Endothelial cell (in vitro differentiated cells): ENCODE data around the gene SALL3. TPM values are rescaled to one million over a fixed set of nuclear protein-coding genes. Genes with fewer than 3 reads are reported as not detected.
"Not testable (repeated sequence)": the region's sequence is repeated elsewhere in the genome, so short reads cannot be mapped to it uniquely, and the experiment has no call there.

Experiments used
- DNase-seq: peaks from one replicate; pipeline ENCODE4 v3.0.0; 2021; ENCODE audit warnings: low spot score
- H3K27ac Mint-ChIP-seq: one replicate; pipeline ENCODE4 v1.8.0; 2021; ENCODE audit warnings: mixed read lengths, inconsistent platforms; ENCODE audit not compliant: unreplicated experiment
- H3K27me3 Mint-ChIP-seq: one replicate; pipeline ENCODE4 v1.8.0; 2021; ENCODE audit warnings: mild to moderate bottlenecking, moderate library complexity, mixed read lengths, inconsistent platforms; ENCODE audit not compliant: unreplicated experiment
- H3K36me3 Mint-ChIP-seq: one replicate; pipeline ENCODE4 v1.8.0; 2021; ENCODE audit warnings: mild to moderate bottlenecking, low read depth, mixed read lengths, inconsistent platforms; ENCODE audit not compliant: unreplicated experiment
- H3K4me1 Mint-ChIP-seq: one replicate; pipeline ENCODE4 v1.8.0; 2021; ENCODE audit warnings: mild to moderate bottlenecking, mixed read lengths, inconsistent platforms; ENCODE audit not compliant: unreplicated experiment
- H3K4me3 Mint-ChIP-seq: one replicate; pipeline ENCODE4 v1.8.0; 2021; ENCODE audit warnings: mild to moderate bottlenecking, mixed read lengths, inconsistent platforms; ENCODE audit not compliant: unreplicated experiment
- H3K9me3 Mint-ChIP-seq: one replicate; pipeline ENCODE4 v1.8.0; 2021; ENCODE audit warnings: mixed read lengths, inconsistent platforms; ENCODE audit not compliant: unreplicated experiment
- total RNA-seq: library from RNA; stranded (reverse); fragmentation: NEBNext Ultra II Directional; extraction: Animal tissue kit (Norgen Biotek cat#: 25700); gene quantifications from one replicate; pipeline ENCODE4 v1.2.1, GENCODE V29; 2021; ENCODE audit not compliant: unreplicated experiment
- TF ChIP-seq, protein P1 (sequence below): fragments of 200-600 bp; sonication (generic); IDR thresholded peaks from one replicate; pipeline ENCODE4 v1.5.0; 2021; ENCODE audit warnings: antibody characterized with exemption; ENCODE audit not compliant: unreplicated experiment

SALL3 gene
- total RNA-seq, 1 donor from 2014 or later = 2.5 TPM

DNA sequence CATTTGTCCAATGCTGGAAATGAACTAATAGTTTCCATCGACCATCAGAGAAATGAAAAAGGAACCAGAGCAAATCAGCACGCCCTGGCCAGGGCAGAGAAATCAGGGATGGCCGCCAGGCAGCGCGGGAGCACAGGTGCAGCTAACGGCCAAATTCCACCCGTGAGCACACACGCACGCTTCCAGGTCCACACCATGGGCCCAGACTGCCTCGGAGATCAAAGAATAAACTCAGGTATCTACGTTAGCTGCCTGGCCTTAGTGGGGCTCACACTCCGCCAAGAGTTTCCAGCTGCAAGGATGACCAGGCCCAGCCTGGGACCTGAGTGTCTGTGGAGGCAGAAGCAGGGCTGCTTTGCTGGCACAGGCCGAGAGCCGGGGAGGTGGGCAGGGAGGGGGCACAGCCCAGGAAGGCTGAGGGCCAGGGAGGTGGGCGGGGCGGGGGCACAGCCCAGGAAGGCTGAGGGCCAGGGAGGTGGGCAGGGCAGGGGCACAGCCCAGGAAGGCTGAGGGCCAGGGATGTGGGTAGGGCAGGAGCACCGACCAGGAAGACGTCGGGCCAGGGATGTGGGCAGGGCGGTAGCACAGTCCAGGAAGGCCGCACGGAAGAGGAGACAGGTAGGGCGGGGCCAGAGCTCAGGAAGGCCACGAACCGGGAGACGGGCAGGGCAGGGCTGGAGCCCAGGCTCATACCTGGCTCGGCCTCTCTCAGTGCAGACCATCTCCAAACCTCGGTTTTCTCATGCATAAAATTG, 43.2 kb upstream of the SALL3 start:
- H3K4me3 Mint-ChIP-seq = no peak overlapping the region
- peaks cover 53% of the 10 kb centered on the region for H3K9me3 Mint-ChIP-seq
- peaks cover 7% of the 10 kb centered on the region for H3K36me3 Mint-ChIP-seq
- no peaks in the 10 kb centered on the region for H3K4me1 Mint-ChIP-seq
- TF ChIP-seq, protein P1, sequence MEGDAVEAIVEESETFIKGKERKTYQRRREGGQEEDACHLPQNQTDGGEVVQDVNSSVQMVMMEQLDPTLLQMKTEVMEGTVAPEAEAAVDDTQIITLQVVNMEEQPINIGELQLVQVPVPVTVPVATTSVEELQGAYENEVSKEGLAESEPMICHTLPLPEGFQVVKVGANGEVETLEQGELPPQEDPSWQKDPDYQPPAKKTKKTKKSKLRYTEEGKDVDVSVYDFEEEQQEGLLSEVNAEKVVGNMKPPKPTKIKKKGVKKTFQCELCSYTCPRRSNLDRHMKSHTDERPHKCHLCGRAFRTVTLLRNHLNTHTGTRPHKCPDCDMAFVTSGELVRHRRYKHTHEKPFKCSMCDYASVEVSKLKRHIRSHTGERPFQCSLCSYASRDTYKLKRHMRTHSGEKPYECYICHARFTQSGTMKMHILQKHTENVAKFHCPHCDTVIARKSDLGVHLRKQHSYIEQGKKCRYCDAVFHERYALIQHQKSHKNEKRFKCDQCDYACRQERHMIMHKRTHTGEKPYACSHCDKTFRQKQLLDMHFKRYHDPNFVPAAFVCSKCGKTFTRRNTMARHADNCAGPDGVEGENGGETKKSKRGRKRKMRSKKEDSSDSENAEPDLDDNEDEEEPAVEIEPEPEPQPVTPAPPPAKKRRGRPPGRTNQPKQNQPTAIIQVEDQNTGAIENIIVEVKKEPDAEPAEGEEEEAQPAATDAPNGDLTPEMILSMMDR = no peak
- H3K27me3 Mint-ChIP-seq = peaks cover 6% of the 10 kb centered on the region
- H3K27ac Mint-ChIP-seq = no peak overlapping the region
- DNase-seq = no peak

DNA sequence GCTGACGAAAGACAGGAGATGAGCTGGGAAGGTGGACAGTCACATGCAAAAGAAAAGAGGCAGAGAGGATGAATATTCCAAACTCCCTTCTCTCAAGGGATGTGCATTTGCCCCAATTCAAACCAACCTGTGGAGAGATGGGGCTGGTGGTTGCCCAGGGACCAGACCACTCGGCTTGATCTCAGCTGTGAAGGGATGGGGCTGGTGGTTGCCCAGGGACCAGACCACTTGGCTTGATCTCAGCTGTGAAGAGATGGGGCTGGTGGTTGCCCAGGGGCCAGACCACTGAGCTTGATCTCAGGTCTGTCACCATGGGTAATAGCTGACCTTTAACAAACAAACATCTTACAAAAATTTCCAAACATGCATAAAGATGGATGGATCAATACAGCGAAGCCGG, 42.5 kb upstream of the SALL3 start:
- Mint-ChIP-seq H3K27ac (no peak overlapping the region), H3K36me3 (peaks cover 7% of the 10 kb centered on the region), H3K9me3 (peaks cover 53% of the 10 kb centered on the region), H3K4me3 (no peak overlapping the region), H3K27me3 (peaks cover 6% of the 10 kb centered on the region), H3K4me1 (no peaks in the 10 kb centered on the region)
- TF ChIP-seq, protein P1 = no peak
- no peak for DNase-seq

DNA sequence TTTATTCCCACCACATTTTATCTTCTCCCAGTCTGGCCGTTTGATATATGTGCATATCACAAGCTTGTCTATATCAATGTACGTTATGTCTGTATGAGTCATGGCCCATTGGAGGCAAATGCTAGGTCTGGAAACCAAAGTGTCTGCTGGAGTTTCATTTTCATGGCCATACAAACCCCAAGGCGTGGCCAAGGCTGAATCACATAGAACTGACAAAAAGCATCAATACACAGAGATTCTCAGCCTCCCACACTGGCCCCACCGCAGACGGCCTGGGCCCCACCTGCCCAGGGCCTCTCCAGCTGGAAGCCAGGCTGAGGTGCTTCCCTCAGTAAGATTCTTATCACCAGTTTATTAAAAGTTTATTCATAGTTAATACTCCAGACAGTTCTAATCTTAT, 40.5 kb upstream of the SALL3 start:
- no peaks in the 10 kb centered on the region for H3K4me1 Mint-ChIP-seq
- TF ChIP-seq, protein P1 = no peak
- peaks cover 54% of the 10 kb centered on the region for H3K9me3 Mint-ChIP-seq
- no peak overlapping the region for H3K27ac Mint-ChIP-seq
- H3K36me3 Mint-ChIP-seq = peaks cover 14% of the 10 kb centered on the region
- peaks cover 3% of the 10 kb centered on the region for H3K27me3 Mint-ChIP-seq
- H3K4me3 Mint-ChIP-seq = no peak overlapping the region
- DNase-seq = no peak

DNA sequence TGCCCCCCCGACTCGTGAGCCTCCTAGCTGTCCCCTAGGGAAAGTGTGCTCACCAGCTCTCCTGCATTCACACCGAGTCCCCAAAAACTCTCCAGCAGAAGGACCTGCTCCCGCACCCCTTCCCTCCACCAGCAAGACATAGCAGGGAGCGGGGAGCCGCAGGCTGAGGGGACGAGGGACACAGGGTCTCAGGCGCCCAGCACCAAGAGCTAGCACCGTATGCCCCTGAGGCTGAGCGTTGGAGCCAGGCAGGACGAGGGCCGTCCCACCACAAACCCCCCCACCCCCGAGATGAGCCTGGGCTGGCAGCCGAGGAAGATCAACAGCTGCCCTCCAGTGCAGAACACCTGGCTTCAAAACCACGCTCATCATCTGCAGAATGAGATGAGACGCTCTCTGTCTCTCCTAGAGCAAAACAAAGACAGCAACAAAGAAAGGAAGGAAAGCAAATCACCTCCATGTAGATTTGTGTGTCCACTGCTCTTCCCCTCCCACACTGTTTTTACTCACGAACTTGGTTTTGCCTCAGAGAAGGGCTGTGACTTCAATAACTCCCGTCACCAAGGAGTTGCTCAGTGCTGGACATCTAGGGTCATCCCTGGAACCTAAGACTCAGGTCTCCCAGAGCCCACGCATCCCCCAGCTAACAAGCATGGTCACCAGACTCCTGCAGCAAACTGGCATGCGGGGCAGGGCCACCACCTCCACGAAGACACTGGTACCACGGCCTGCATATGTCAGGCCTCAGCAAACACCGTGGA, 39.7 kb upstream of the SALL3 start:
- Mint-ChIP-seq H3K4me3 (no peak overlapping the region), H3K27ac (no peak overlapping the region), H3K9me3 (peaks cover 54% of the 10 kb centered on the region), H3K4me1 (no peaks in the 10 kb centered on the region), H3K36me3 (peaks cover 14% of the 10 kb centered on the region), H3K27me3 (peaks cover 4% of the 10 kb centered on the region)
- TF ChIP-seq, protein P1 = no peak
- no peak for DNase-seq

DNA sequence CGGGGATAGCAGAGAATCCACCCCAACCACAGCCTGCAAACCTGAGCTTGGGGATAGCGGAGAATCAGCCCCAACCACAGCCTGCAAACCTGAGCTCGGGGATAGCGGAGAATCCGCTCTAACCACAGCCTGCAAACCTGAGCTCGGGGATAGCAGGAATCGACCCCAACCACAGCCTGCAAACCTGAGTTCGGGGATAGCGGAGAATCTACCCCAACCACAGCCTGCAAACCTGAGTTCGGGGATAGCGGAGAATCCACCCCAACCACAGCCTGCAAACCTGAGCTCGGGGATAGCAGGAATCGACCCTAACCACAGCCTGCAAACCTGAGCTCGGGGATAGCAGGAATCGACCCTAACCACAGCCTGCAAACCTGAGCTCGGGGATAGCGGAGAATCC, 37.4 kb upstream of the SALL3 start:
- H3K27me3 Mint-ChIP-seq, H3K4me1 Mint-ChIP-seq, DNase-seq, H3K4me3 Mint-ChIP-seq, H3K27ac Mint-ChIP-seq: not testable (repeated sequence)
- H3K9me3 Mint-ChIP-seq = peaks cover 43% of the 10 kb centered on the region
- peaks cover 20% of the 10 kb centered on the region for H3K36me3 Mint-ChIP-seq
